ENCODE data around the gene COL6A2. TPM values are rescaled to one million over a fixed set of nuclear protein-coding genes. Genes with fewer than 3 reads are reported as not detected.

The COL6A2 gene
- total and polyA plus RNA-seq, 2 of the 4 experiments (the other 2 are of a cell fraction) = 208 to 1,065 TPM

GRCh38 chr21:46079352-46080170 is 18.4 kb upstream of the COL6A2 start:
- H3K4me2 ChIP-seq (ENCODE audit: low read depth, low read length) = no peak overlapping the region

More at GRCh38 chr21:46079352-46080170, 18.4 kb upstream of the COL6A2 start:
- Histone ChIP-seq H4K5ac (ENCODE audit: low read depth, low read length) (peak overlapping the region; percentile 96), H3K4ac (ENCODE audit: low read depth, low read length) (peak overlapping the region; percentile 99), H2BK20ac (ENCODE audit: low read depth, low read length) (peak overlapping the region; percentile 96), H2BK5ac (ENCODE audit: low read depth, low read length, poor library complexity, severe bottlenecking) (peak overlapping the region; percentile 99), H3K79me1 (ENCODE audit: low read depth in 1 of 2, low read length in 2 of 2) (peaks cover 0 to 12% of the 10 kb centered on the region in 2 experiments; a peak in 2 of 4 replicates), H3K14ac (replicated peaks; ENCODE audit: low read depth, low read length) (peak overlapping the region; percentile 97), H3K23ac (ENCODE audit: low read depth, low read length) (peak overlapping the region; percentile 99), H3K9ac (ENCODE audit: low read depth, low read length) (peak overlapping the region; percentile 46), H4K91ac (ENCODE audit: insufficient read depth, low read depth, low read length) (peak overlapping the region; percentile 94), H3K4me3 (ENCODE audit: insufficient read depth, low read depth, low read length) (no peak overlapping the region), H3K27ac (ENCODE audit: insufficient read depth, low read length) (peak overlapping the region; percentile 95), H3K18ac (ENCODE audit: low read depth, low read length) (peak overlapping the region; percentile 97), H3K56ac (ENCODE audit: extremely low read depth, insufficient read depth, low read length) (peak overlapping the region; percentile 69), H2AK5ac (ENCODE audit: low read depth, low read length) (peak overlapping the region; percentile 100), H2AK9ac (replicated peaks; ENCODE audit: low read depth, low read length, poor library complexity) (peak overlapping the region; percentile 99), H2AFZ (replicated peaks; ENCODE audit: low read length, poor library complexity) (peak overlapping the region; percentile 88), H2BK120ac (ENCODE audit: low read depth, low read length) (peak overlapping the region; percentile 99), H4K8ac (ENCODE audit: low read depth in 2 of 2, low read length in 2 of 2) (peak overlapping the region; percentile 81 to 95), H3K9me1 (ENCODE audit: insufficient read depth, low read length) (peaks cover 30% of the 10 kb centered on the region), H3K27me3 (ENCODE audit: control insufficient read depth, insufficient read depth, low read length) (no peaks in the 10 kb centered on the region), H4K20me1 (ENCODE audit: insufficient read depth, low read length) (no peaks in the 10 kb centered on the region), H3K9me3 (ENCODE audit: control insufficient read depth, insufficient read depth, low read length) (no peaks in the 10 kb centered on the region), H2BK15ac (ENCODE audit: low read depth, low read length) (peak overlapping the region; percentile 90; the same call in 2 of the 3 replicates), H3K4me1 (ENCODE audit: control insufficient read depth, insufficient read depth, low read length) (peaks cover 24% of the 10 kb centered on the region), H3K36me3 (ENCODE audit: control insufficient read depth, insufficient read depth, low read length) (no peaks in the 10 kb centered on the region)
- ATAC-seq (ENCODE audit: low read depth) (peak; percentile 87), DNase-seq (peak; percentile 96)
- ChIA-PET POLR2A (ENCODE audit: unreplicated experiment) (interaction anchor here (1.0 to 1.3 kb wide), 2 partner anchors 13 kb away, joined by 3 to 4 read pairs; no protein-coding TSS in a partner anchor), CTCF (interaction anchor here (1.0 kb wide), 1 partner anchor 14 kb away, joined by 4 read pairs; no protein-coding TSS in a partner anchor)
- dilution Hi-C loops (cut with HindIII; ENCODE audit: low sequenced_read_pairs, unreplicated experiment) = no loop called here
- intact Hi-C loops (cut with micrococcal nuclease) = no loop called here
- no TSS peak for BruUV-seq (replicated peaks)
- WGBS, 2 experiments (ENCODE audit: extremely low coverage in 2 of 2, insufficient read length in 1 of 2) = 59% methylated on average over 21 of the region's 34 CpGs; no CpG with 5 or more reads in 1 of the 2 experiments
- in situ Hi-C loops (cut with MboI; ENCODE audit: low sequenced_read_pairs) = no loop called here
- peak; percentile 58; the same call in 1 of the 2 replicates for TF ChIP-seq MAZ (IDR thresholded peaks at IDR 0.05; ENCODE audit: borderline replicate concordance, low read depth, low read length)
- no peak for TF ChIP-seq RCOR1 (IDR thresholded peaks at IDR 0.05; ENCODE audit: insufficient replicate concordance, low read length)
- TF ChIP-seq NFE2L2 (IDR thresholded peaks at IDR 0.05; ENCODE audit: low read depth, low read length) = peak; percentile 4; the same call in 1 of the 2 replicates
- no peak for TF ChIP-seq RFX5 (IDR thresholded peaks at IDR 0.05; ENCODE audit: low read depth, low read length)
- TF ChIP-seq FOS (IDR thresholded peaks at IDR 0.05; ENCODE audit: low read depth, low read length) = peak; percentile 86
- TF ChIP-seq, protein P1, sequence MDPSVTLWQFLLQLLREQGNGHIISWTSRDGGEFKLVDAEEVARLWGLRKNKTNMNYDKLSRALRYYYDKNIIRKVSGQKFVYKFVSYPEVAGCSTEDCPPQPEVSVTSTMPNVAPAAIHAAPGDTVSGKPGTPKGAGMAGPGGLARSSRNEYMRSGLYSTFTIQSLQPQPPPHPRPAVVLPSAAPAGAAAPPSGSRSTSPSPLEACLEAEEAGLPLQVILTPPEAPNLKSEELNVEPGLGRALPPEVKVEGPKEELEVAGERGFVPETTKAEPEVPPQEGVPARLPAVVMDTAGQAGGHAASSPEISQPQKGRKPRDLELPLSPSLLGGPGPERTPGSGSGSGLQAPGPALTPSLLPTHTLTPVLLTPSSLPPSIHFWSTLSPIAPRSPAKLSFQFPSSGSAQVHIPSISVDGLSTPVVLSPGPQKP (IDR thresholded peaks at IDR 0.05; ENCODE audit: borderline replicate concordance, low read depth, low read length) = no peak
- 0 out of 2 replicates have a peak, but pooled peaks have one; percentile 7 for TF ChIP-seq SMC3 (IDR thresholded peaks at IDR 0.05; ENCODE audit: low read depth, low read length)
- peak; percentile 87 for TF ChIP-seq USF2 (IDR thresholded peaks at IDR 0.05; ENCODE audit: low read depth, low read length)
- TF ChIP-seq MXI1 (IDR thresholded peaks at IDR 0.05; ENCODE audit: borderline replicate concordance, low read depth, low read length) = peak; percentile 70; the same call in 1 of the 2 replicates
- peak; percentile 24; the same call in 1 of the 2 replicates for TF ChIP-seq RAD21 (IDR thresholded peaks at IDR 0.05; ENCODE audit: low read length)
- TF ChIP-seq CHD1 (IDR thresholded peaks at IDR 0.05; ENCODE audit: low read depth, low read length) = no peak
- peak; percentile 96 for TF ChIP-seq BHLHE40 (IDR thresholded peaks at IDR 0.05; ENCODE audit: low read depth, low read length)
